ENCODE results near the gene STK31.
"Not testable (repeated sequence)": the region's sequence is repeated elsewhere in the genome, so short reads cannot be mapped to it uniquely, and the experiment has no call there.

STK31 gene

GRCh38 chr7:23876526-23876925, 166.5 kb downstream of the STK31 start:
- H3K27me3 ChIP-seq (ENCODE audit: insufficient read depth, low read length); H3K4me1 ChIP-seq (ENCODE audit: insufficient read depth, low read length); H3K4me3 ChIP-seq (ENCODE audit: low read length); H3K9ac ChIP-seq (ENCODE audit: low read depth, low read length); H3K9me3 ChIP-seq (ENCODE audit: insufficient read depth, low read depth, low read length); H3K36me3 ChIP-seq (ENCODE audit: insufficient read depth, low read length); H3K27ac ChIP-seq (ENCODE audit: low read depth, low read length): not testable (repeated sequence)
- WGBS: 96% methylated on average over 3 of the region's 3 CpGs
